Mesothelial cell of epicardium (in vitro differentiated cells): ENCODE data around the gene PPP1R13L. TPM values are rescaled to one million over a fixed set of nuclear protein-coding genes. Genes with fewer than 3 reads are reported as not detected.

Experiments
- DNase-seq, 2 experiments: peaks; one replicate each; pipeline ENCODE4 v3.0.0; 2021; ENCODE audit warnings: low spot score in 2 of 2; ENCODE audit not compliant: unreplicated experiment in 2 of 2
- H3K27ac Mint-ChIP-seq: 2 replicates; pipeline ENCODE4 v1.8.0; 2021; ENCODE audit warnings: mixed read lengths
- H3K27me3 Mint-ChIP-seq: 2 replicates; pipeline ENCODE4 v1.8.0; 2021; ENCODE audit warnings: low read depth, mixed read lengths
- H3K36me3 Mint-ChIP-seq: 2 replicates; pipeline ENCODE4 v1.8.0; 2021; ENCODE audit warnings: mixed read lengths
- H3K4me1 Mint-ChIP-seq: 2 replicates; pipeline ENCODE4 v1.8.0; 2021; ENCODE audit warnings: mixed read lengths
- H3K4me3 Mint-ChIP-seq: 2 replicates; pipeline ENCODE4 v1.8.0; 2021; ENCODE audit warnings: mild to moderate bottlenecking, moderate library complexity, mixed read lengths
- H3K9me3 Mint-ChIP-seq: 2 replicates; pipeline ENCODE4 v1.8.0; 2021; ENCODE audit warnings: mixed read lengths
- total RNA-seq: library from RNA; stranded (reverse); gene quantifications from 3 replicates; pipeline ENCODE4 v1.2.1, GENCODE V29; 2021
- TF ChIP-seq, protein P1 (sequence below): fragments of 200-600 bp; sonication (generic); IDR thresholded peaks from one replicate; pipeline ENCODE4 v1.5.0; 2021; ENCODE audit warnings: antibody characterized with exemption; ENCODE audit not compliant: unreplicated experiment

Gene PPP1R13L
- total RNA-seq, 1 donor from 2014 or later = 64.0 TPM

DNA sequence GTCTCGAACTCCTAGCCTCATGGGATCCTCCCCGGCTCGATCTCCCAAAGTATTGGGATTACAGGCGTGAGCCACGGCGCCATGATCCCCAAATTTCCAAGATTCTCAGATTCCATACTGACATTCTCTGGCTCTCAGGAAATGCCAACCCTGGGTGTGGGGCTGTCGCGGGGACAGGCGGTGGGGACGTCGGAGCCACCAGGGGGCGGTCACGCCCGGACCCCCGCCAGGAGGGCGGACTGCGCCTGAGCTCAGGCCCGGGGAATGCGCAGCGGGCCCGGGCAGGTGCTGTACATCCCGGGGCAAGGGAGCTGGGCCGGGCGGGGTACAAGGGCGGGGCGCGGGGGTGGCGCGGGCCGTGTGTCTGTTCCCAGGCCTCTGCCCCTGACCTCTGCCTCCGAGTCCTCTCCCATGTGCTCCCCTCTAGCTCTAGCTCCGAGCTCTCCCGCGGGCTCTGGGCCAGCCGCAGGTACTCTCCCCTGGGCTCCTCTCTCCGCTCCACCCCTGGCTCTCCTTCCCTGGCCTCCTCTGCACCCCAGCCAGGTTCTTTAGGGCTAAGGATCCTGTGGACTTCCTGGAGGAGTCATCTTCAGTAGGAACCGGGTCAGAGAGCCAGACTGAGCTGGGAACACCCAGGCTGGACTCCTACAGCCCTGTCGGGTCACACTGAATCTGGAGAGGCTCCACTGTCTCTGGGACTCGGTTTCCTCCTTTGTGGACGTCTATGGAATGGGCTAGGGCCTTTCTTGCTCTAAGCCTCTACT lies 2.4 kb downstream of the PPP1R13L start:
- TF ChIP-seq, protein P1, sequence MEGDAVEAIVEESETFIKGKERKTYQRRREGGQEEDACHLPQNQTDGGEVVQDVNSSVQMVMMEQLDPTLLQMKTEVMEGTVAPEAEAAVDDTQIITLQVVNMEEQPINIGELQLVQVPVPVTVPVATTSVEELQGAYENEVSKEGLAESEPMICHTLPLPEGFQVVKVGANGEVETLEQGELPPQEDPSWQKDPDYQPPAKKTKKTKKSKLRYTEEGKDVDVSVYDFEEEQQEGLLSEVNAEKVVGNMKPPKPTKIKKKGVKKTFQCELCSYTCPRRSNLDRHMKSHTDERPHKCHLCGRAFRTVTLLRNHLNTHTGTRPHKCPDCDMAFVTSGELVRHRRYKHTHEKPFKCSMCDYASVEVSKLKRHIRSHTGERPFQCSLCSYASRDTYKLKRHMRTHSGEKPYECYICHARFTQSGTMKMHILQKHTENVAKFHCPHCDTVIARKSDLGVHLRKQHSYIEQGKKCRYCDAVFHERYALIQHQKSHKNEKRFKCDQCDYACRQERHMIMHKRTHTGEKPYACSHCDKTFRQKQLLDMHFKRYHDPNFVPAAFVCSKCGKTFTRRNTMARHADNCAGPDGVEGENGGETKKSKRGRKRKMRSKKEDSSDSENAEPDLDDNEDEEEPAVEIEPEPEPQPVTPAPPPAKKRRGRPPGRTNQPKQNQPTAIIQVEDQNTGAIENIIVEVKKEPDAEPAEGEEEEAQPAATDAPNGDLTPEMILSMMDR = peak; percentile 73
- Mint-ChIP-seq H3K36me3 (no peaks in the 10 kb centered on the region), H3K4me1 (peaks cover 45% of the 10 kb centered on the region), H3K27ac (peak overlapping the region; percentile 85), H3K27me3 (peaks cover 33% of the 10 kb centered on the region), H3K4me3 (peak overlapping the region; percentile 85), H3K9me3 (no peaks in the 10 kb centered on the region)
- DNase-seq = peak in 1 of 2 experiments; percentile 75

DNA sequence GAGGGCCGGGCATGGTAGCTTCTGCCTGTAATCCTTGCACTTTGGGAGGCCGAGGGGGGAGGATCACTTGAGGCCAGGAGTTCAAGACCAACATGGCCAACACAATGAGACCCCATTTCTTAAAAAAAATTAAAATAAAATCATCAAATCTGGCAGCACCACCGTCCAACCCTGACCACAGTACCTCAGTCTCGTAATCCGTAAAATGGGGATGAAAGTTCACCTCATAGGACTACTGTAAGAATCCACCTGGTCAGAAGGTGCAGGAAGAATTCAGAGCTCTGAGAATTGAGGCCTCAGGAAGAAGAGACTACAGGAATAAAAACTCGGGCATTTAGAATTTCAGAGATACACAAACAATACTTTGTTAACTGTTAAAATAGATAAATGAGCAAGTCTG lies 3.1 kb downstream of the PPP1R13L start:
- H3K27me3 Mint-ChIP-seq = peaks cover 33% of the 10 kb centered on the region
- H3K36me3 Mint-ChIP-seq = no peaks in the 10 kb centered on the region
- no peak overlapping the region for H3K27ac Mint-ChIP-seq
- no peak overlapping the region for H3K4me3 Mint-ChIP-seq
- TF ChIP-seq, protein P1 = no peak
- DNase-seq = no peak
- peaks cover 41% of the 10 kb centered on the region for H3K4me1 Mint-ChIP-seq
- no peaks in the 10 kb centered on the region for H3K9me3 Mint-ChIP-seq

DNA sequence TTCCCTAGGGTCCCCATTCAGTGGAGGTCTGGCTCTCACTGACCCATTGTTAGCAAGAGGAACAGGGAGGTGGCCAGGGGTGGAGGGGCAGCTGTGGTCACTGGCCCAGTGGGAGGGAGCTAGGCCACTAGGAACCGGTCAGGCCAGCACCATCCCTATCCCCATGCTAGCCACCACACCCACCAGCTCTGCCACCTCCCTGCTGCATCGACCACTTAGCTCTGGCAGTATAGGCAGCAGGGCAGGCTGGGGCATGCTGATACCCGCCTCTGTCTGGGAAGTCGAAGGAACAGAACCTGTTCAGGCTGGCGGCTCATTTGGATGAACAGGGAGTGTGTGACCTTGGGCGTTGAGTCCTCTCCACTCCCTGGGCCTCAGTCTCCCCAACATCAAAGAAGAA lies 4.7 kb downstream of the PPP1R13L start:
- TF ChIP-seq, protein P1 = no peak
- Mint-ChIP-seq H3K4me1 (peaks cover 31% of the 10 kb centered on the region), H3K4me3 (no peak overlapping the region), H3K36me3 (peaks cover 2% of the 10 kb centered on the region), H3K9me3 (no peaks in the 10 kb centered on the region), H3K27ac (no peak overlapping the region), H3K27me3 (peaks cover 31% of the 10 kb centered on the region)
- no peak for DNase-seq

DNA sequence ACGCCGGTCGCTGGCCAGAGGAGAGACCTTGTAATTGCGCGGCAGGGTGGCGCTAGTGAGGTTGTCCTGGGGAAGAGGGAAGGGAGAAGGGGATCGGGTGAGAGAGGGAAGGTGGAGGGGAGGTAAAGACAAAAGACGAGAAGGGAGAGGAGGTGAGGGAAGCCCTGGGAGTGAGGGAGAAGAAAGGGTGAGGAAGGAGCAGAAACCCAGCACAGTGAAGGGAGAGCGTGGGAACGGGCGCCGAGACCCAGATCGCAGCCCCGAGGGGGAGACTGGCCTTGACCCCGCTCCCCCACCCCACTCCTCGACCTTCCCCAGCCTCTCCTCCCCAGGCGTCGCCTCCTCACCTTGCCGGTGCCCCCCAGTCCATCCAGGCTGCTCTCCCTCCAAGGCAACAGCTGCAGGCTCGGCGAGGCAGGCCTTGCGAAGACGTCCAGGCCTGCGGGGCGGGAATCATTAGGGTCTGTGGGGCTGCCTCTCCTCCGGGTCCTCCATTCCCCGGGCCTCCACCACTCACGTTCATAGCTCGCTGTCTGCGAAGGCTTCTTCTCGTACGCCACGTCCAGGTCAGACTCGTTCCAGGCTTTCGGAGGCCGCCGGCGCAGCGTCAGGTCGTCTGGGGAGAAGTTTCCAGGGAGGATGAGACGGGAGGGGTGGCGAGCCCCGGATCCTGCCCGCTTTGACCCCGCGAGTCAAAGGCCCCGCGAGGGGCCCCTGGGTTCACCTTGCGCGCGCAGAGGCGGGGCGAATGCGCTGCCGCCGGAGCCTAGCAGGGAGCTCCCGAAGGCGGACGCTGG lies 8.8 kb downstream of the PPP1R13L start:
- Mint-ChIP-seq H3K36me3 (peaks cover 4% of the 10 kb centered on the region), H3K4me1 (peaks cover 6% of the 10 kb centered on the region), H3K4me3 (no peak overlapping the region), H3K9me3 (no peaks in the 10 kb centered on the region), H3K27ac (no peak overlapping the region), H3K27me3 (peaks cover 2% of the 10 kb centered on the region)
- DNase-seq = no peak
- TF ChIP-seq, protein P1 = no peak

DNA sequence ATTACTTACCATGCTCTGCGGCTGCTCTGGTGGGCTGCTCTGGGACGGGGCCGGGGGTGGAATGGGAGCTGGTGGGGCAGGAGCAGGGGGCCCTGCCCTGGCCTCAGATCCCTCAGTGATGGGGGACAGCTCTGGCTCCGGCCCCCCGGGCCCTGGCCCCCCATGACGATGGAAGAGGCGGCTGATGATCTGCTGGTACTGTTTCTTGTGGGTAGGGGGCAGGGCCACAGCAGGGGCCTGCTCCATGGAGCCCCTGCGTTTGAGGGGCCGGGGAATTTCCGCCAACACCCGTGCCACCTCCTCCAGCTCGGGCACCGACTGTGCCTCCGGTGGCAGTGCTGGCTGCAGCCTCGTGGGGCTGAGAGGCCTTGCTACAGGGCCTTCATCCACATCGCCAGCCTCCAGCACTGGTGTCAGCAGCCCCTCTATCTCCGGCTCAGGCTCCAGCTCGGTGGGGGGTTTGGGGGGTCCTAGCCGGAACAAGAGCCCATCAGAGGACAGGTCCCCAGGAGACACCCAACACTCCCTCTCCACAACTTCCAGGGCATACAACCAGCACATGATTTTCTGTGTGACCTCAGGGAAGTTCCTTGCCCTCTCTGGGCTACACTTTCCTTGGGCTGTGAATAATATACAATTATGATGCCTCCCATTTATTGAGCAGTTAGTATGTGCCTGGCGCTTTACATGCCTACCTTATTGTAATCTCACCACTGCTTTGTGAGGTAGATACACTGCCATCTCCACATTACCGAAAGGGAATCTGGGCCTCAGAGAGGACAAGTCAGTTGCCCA lies 12.8 kb downstream of the PPP1R13L start:
- H3K27ac Mint-ChIP-seq = peak overlapping the region; percentile 30
- peaks cover 7% of the 10 kb centered on the region for H3K36me3 Mint-ChIP-seq
- DNase-seq = no peak
- no peak overlapping the region for H3K4me3 Mint-ChIP-seq
- H3K4me1 Mint-ChIP-seq = no peaks in the 10 kb centered on the region
- no peaks in the 10 kb centered on the region for H3K27me3 Mint-ChIP-seq
- TF ChIP-seq, protein P1 = no peak
- no peaks in the 10 kb centered on the region for H3K9me3 Mint-ChIP-seq
